Measurements from ENCODE around the gene TMEM151B. TPM values are rescaled to one million over a fixed set of nuclear protein-coding genes. Genes with fewer than 3 reads are reported as not detected.
"Not testable (repeated sequence)": the region's sequence is repeated elsewhere in the genome, so short reads cannot be mapped to it uniquely, and the experiment has no call there.

TMEM151B gene
- total RNA-seq, 1 experiment from 2014 or later: not detected

- DNase-seq (ENCODE audit: extremely low read depth, low read depth): no peak
Observed at GRCh38 chr6:44301106-44301505, 30.9 kb downstream of the TMEM151B start.

GRCh38 chr6:44301782-44302564 lies 31.7 kb downstream of the TMEM151B start:
- no peak for DNase-seq (ENCODE audit: extremely low read depth, low read depth)

- no peak for DNase-seq (ENCODE audit: extremely low read depth, low read depth)
Observed at GRCh38 chr6:44302856-44303255, 32.6 kb downstream of the TMEM151B start.

DNA sequence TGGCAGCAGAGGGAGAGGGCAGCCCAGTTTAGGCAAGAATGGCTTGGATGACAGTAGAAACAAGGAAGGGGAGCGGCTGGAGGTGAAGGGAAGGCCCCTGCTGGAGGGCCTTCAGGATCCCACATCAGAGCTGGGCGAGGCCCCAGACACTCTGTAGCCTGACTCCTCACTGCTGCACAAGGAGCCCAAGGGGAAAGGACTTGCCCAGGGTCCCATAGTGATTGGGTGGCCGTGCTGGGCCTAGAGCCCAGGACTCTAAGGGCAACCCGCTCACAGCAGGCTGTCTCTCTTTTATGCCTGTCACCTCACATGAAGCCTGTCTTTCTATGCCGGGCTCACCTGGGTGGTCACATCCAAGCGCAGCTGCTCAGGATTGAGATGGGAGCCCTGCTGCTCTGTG lies 33.6 kb downstream of the TMEM151B start:
- no peak for DNase-seq (ENCODE audit: extremely low read depth, low read depth)

GRCh38 chr6:44304282-44305199 lies 34.3 kb downstream of the TMEM151B start:
- no peak for DNase-seq (ENCODE audit: extremely low read depth, low read depth)

DNA sequence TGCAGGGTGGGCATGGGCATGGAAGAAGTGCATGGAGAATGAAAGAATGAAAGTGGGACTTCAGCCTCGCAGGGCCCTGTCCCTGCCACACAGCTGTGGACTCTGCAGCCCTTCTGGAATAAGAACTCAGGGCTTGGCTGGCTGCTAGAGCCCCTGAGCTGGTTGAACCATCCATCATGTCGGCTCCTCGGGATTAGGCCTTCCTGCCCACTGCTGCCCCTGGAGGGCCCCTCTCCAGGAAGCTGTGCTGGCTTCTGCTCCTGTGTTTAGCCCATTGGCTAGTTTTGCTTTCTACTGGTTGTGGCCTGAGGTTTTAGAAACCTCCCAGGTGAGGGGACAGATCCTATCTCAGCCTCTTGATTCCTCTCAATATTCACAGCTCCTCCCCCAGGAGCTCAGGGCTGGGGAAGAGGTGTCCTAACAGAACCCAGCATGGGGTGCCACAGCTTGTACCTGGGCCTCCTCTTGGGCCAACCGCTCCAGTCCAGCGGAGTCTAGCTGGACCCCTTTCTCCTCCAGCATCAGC lies 35.0 kb downstream of the TMEM151B start:
- DNase-seq (ENCODE audit: extremely low read depth, low read depth): no peak

DNA sequence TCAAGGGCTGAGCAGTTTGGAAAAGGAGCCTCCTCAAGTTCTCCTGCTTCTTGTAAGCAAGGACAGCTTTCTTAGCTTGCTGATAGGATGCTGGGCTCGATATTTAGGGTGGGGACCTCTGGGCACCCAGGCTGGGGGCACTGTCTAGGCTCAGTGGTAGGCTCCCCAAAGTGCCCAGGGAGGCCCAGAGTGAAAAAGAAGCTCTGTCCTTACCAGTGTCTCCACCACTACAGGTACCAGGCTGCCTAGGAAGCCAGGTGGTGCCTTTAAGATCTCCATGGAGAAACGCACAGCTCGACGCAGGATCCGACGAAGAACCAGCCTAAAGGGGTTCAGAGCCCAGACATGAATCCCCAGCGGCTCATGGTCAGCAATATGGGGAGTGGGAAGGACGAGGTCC lies 36.5 kb downstream of the TMEM151B start:
- no peak for DNase-seq (ENCODE audit: extremely low read depth, low read depth)

DNA sequence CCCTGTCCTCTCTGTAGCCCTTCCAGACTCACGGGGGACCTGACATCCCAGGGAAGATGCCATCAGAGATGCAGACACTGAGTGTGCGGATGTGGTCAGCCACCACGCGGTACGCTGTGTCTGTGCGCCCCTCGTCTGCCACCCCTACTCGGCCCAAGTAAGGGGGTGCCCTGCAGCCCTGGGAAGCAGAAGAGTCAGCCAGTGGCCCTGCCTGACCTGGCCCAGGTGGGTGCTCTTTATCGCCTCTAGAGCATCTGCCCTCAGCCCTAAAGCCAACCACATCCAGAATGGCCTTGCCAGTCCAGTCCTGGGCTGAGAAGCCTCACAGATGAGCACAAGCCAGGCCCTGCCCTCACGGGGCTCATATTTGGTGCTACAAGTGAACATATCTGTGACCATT lies 37.0 kb downstream of the TMEM151B start:
- DNase-seq (ENCODE audit: extremely low read depth, low read depth): no peak

DNA sequence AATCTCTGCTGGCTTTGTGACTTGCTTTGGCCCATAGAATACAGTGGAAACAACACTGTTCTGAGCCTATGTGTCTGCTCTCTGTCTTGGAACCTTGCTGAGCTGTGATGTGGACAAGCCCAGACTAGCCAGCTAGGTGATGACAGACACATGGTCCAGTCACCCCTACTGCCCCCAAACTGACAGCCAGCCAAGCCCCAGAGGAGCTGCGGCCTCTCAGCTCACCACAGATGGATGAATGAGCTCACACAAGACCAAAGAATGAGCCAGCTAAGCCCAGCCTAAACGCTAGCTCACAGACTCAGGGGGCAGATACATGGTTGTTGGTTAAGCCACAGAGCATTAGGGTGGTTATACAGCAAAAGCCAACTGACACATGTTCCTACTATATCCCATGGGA lies 38.8 kb downstream of the TMEM151B start:
- no peak for DNase-seq (ENCODE audit: extremely low read depth, low read depth)

- DNase-seq (ENCODE audit: extremely low read depth, low read depth): no peak
Observed at GRCh38 chr6:44309631-44310030, 39.4 kb downstream of the TMEM151B start.

DNA sequence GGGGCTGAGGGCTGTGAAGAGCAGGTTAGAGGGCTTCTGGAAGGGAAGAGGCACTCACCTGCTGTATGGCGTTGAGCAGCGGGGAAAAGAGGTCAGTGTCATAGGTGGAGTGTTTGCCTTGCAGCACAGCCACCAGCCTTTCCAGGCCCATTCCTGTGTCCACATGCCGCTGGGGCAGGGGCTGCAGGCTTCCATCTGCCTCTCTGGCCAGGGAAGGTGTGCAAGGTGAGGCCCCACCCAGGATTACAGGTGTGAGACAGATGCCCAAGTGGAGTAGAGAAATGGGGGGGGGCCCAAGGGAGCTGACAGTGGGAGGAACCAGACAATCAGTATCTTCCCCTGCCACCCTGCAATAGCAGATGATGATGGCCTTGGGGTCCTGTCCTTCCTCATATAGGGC lies 40.0 kb downstream of the TMEM151B start:
- DNase-seq (ENCODE audit: extremely low read depth, low read depth): no peak

DNA sequence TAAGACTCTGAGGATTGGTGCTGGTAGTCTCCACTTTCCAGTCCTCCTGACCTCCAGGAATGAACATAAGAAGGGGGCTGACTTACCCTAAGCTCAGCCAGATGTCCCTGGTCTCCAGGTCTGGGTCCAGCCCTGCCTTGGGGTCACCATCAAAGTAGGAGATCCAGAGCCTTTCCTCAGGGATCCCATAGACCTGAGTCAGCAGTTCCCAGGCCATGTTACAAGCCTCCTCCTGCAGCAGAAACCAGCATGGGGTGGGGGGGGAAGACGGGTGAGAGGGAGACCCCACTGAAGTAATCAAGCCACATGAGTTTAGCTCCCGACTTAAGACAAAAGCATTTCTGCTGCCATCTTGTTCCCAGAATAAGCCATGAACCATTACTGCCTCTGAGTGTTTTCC lies 41.1 kb downstream of the TMEM151B start:
- no peak for DNase-seq (ENCODE audit: extremely low read depth, low read depth)

DNA sequence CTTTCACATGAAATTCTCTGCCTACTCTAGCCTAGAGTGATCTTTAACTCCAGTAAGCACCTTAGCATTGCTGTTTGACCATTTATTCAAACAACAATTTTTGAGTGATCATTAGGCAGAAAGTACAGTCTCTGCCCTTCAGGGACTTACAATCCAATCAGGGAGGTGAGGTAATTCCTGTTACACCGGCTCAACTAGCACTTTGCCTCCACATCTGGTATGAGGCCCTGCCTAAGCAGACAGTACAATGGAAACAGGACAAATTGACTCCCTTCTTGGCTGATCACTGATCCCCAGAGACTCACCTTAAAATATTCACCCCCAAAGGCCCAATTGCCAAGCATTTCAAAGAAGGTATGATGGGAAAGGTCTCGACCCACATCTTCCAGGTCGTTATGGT lies 41.5 kb downstream of the TMEM151B start:
- DNase-seq (ENCODE audit: extremely low read depth, low read depth): no peak

GRCh38 chr6:44312901-44313788 lies 42.9 kb downstream of the TMEM151B start, which contains the start of gene AARS2:
TSS of gene AARS2 (minus strand) at chr6:44313347. CDS start at chr6:44313323, 24 bp downstream.
- peak; percentile 79 for DNase-seq (ENCODE audit: extremely low read depth, low read depth)

DNA sequence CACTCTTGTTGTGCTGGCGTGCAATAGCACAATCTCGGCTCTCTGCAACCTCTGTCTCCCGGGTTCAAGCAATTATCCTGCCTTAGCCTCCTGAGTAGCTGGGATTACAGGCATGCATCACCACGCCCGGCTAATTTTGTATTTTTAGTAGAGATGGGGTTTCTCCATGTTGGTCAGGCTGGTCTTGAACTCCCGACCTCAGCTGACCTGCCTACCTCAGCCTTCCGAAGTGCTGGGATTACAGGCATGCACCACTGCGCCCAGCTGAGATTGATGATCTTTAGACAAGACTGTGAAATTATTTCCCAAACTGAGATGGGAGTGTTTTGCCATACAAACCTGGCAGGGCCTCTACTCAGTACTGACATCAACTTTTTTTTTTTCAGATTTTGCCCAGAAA lies 44.4 kb downstream of the TMEM151B start:
- DNase-seq (ENCODE audit: extremely low read depth, low read depth): not testable (repeated sequence)

DNA sequence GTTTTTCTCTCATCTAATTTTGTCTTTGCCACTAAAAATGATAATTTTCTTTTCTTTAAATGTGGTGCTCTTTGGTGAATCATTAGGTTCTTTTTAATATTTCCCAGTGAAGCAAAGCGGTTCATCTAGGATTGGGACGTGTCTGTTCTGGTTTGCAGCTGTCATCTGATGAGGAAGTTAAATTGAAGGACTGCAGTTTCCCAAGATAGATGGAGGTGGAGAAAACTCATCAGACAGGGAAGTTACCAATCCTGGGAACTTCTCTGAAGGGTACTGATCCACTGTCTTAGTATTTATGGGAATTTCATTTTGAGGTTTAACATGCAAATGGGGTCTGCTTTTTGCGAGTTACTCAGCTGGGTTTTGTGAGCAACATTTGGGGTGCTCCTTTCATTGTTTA lies 45.3 kb downstream of the TMEM151B start:
- no peak for DNase-seq (ENCODE audit: extremely low read depth, low read depth)

GRCh38 chr6:44315951-44316350 lies 45.7 kb downstream of the TMEM151B start:
- DNase-seq (ENCODE audit: extremely low read depth, low read depth): no peak

GRCh38 chr6:44316481-44316880 lies 46.2 kb downstream of the TMEM151B start:
- DNase-seq (ENCODE audit: extremely low read depth, low read depth): no peak

DNA sequence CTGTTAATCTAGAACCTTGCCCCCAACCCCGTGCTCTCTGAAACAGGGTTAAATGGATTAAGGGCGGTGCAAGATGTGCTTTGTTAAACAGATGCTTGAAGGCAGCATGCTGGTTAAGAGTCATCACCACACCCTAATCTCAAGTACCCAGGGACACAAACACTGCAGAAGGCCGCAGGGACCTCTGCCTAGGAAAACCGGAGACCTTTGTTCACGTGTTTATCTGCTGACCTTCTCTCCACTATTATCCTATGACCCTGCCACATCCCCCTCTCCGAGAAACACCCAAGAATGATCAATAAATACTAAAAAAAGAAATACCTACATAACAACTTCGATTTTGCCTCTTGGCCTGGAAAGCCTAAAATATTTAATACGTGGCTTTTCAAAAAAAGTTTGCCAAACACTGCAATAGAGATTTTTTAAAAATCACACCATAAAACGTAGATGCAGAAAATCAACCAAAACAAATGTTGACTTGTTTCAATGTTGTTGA lies 46.9 kb downstream of the TMEM151B start:
- not testable (repeated sequence) for DNase-seq (ENCODE audit: extremely low read depth, low read depth)

DNA sequence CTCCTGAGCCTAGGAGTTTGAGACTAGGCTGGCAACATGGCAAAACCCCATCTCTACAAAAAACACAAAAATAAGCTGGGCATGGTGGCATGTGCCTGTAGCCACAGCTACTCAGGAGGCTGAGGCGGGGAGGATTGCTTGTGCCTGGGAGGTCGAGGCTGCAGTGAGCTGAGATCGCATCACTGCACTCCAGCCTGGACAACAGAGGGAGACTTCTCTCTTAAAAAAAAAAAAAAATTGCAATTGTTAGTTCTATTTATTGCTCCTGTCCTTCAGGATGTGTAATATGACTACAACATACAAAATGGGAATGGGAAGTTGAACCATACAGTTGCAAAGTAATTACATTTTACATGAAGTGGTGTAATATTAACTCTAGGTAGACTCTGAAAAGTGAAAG lies 51.0 kb downstream of the TMEM151B start:
- no peak for DNase-seq (ENCODE audit: extremely low read depth, low read depth)

Data from NCI-H460 (cell line).